Measurements from ENCODE around the gene RNF121. TPM values are rescaled to one million over a fixed set of nuclear protein-coding genes. Genes with fewer than 3 reads are reported as not detected.

RNF121 gene
- total and polyA plus RNA-seq, 2 of the 4 experiments (the other 2 are of a cell fraction): 43.4 to 88.7 TPM

- ATAC-seq (ENCODE audit: low read depth): no peak
- peak overlapping the region; percentile 100 for H2AK9ac ChIP-seq (replicated peaks; ENCODE audit: low read depth, low read length, poor library complexity)
- H4K5ac ChIP-seq (ENCODE audit: low read depth, low read length): peak overlapping the region; percentile 95
- peak overlapping the region; percentile 97 for H3K23ac ChIP-seq (ENCODE audit: low read depth, low read length)
- H3K27me3 ChIP-seq (ENCODE audit: control insufficient read depth, insufficient read depth, low read length): no peaks in the 10 kb centered on the region
- peaks cover 18% of the 10 kb centered on the region for H3K9me1 ChIP-seq (ENCODE audit: insufficient read depth, low read length)
- peak overlapping the region; percentile 87; the same call in 1 of the 2 replicates for H2BK120ac ChIP-seq (ENCODE audit: low read depth, low read length)
- peak overlapping the region; percentile 95 for H3K27ac ChIP-seq (ENCODE audit: insufficient read depth, low read length)
- H3K4ac ChIP-seq (ENCODE audit: low read depth, low read length): peak overlapping the region; percentile 96
- POLR2A ChIA-PET (ENCODE audit: unreplicated experiment): interaction anchor here (1.3 to 1.7 kb wide), 2 partner anchors 14 to 61 kb away, joined by 3 to 6 read pairs; no protein-coding TSS in a partner anchor
- peak overlapping the region; percentile 99 for H3K9ac ChIP-seq (ENCODE audit: low read depth, low read length)
- peak overlapping the region; percentile 25; the same call in 2 of the 3 replicates for H2BK15ac ChIP-seq (ENCODE audit: low read depth, low read length)
- WGBS, 2 experiments (ENCODE audit: extremely low coverage in 2 of 2, insufficient read length in 1 of 2): no CpG with 5 or more reads among the region's 6 CpGs
- no peaks in the 10 kb centered on the region for H3K9me3 ChIP-seq (ENCODE audit: control insufficient read depth, insufficient read depth, low read length)
- peak overlapping the region; percentile 100 for H4K8ac ChIP-seq (ENCODE audit: low read depth in 2 of 2, low read length in 2 of 2)
- CTCF ChIA-PET: interaction anchor here (1.0 to 4.0 kb wide), 4 partner anchors 15 to 392 kb away, joined by 3 to 12 read pairs (median 4); no protein-coding TSS in a partner anchor
- H3K4me1 ChIP-seq (ENCODE audit: control insufficient read depth, insufficient read depth, low read length): peaks cover 10% of the 10 kb centered on the region
- peak overlapping the region; percentile 98 for H3K56ac ChIP-seq (ENCODE audit: extremely low read depth, insufficient read depth, low read length)
- peak overlapping the region; percentile 93 for H3K18ac ChIP-seq (ENCODE audit: low read depth, low read length)
- no TSS peak for BruUV-seq (replicated peaks)
- peaks cover 7 to 88% of the 10 kb centered on the region in 2 experiments for H3K79me1 ChIP-seq (ENCODE audit: low read depth in 1 of 2, low read length in 2 of 2)
- dilution Hi-C loops (cut with HindIII; ENCODE audit: low sequenced_read_pairs, unreplicated experiment): no loop called here
- no peak overlapping the region for H2BK20ac ChIP-seq (ENCODE audit: low read depth, low read length)
- H3K4me2 ChIP-seq (ENCODE audit: low read depth, low read length): peak overlapping the region; percentile 84
- H3K14ac ChIP-seq (replicated peaks; ENCODE audit: low read depth, low read length): peak overlapping the region; percentile 97
- intact Hi-C loops (cut with micrococcal nuclease): no loop called here
- peaks cover 5% of the 10 kb centered on the region; the same call in 1 of the 2 replicates for H3K36me3 ChIP-seq (ENCODE audit: control insufficient read depth, insufficient read depth, low read length)
- H3K4me3 ChIP-seq (ENCODE audit: insufficient read depth, low read depth, low read length): peak overlapping the region; percentile 76
- peak overlapping the region; percentile 98 for H4K91ac ChIP-seq (ENCODE audit: insufficient read depth, low read depth, low read length)
- DNase-seq: no peak
- H2AK5ac ChIP-seq (ENCODE audit: low read depth, low read length): peak overlapping the region; percentile 100
- in situ Hi-C loops (cut with MboI; ENCODE audit: low sequenced_read_pairs): loop anchor here (5.0 kb wide), 1 partner anchor 37 kb away; no protein-coding TSS in a partner anchor
- H2AFZ ChIP-seq (replicated peaks; ENCODE audit: low read length, poor library complexity): peak overlapping the region; percentile 93
- H4K20me1 ChIP-seq (ENCODE audit: insufficient read depth, low read length): peaks cover 30% of the 10 kb centered on the region
- H2BK5ac ChIP-seq (ENCODE audit: low read depth, low read length, poor library complexity, severe bottlenecking): peak overlapping the region; percentile 96
- TF ChIP-seq CTCF (conservative IDR thresholded peaks at IDR 0.05; ENCODE audit: low read depth, low read length) (no peak), RCOR1 (IDR thresholded peaks at IDR 0.05; ENCODE audit: insufficient replicate concordance, low read length) (no peak), POLR2A (IDR thresholded peaks at IDR 0.05; ENCODE audit: low read depth, low read length) (no peak), RAD21 (IDR thresholded peaks at IDR 0.05; ENCODE audit: low read length) (no peak), CHD1 (IDR thresholded peaks at IDR 0.05; ENCODE audit: low read depth, low read length) (no peak), MXI1 (IDR thresholded peaks at IDR 0.05; ENCODE audit: borderline replicate concordance, low read depth, low read length) (no peak), ELK1 (IDR thresholded peaks at IDR 0.05; ENCODE audit: borderline replicate concordance, low read depth, low read length) (no peak), MAFK (IDR thresholded peaks at IDR 0.05; ENCODE audit: low read depth, low read length) (no peak), BHLHE40 (IDR thresholded peaks at IDR 0.05; ENCODE audit: low read depth, low read length) (no peak), RFX5 (IDR thresholded peaks at IDR 0.05; ENCODE audit: low read depth, low read length) (no peak), USF2 (IDR thresholded peaks at IDR 0.05; ENCODE audit: low read depth, low read length) (no peak), SMC3 (IDR thresholded peaks at IDR 0.05; ENCODE audit: low read depth, low read length) (no peak), CEBPB (IDR thresholded peaks at IDR 0.05; ENCODE audit: low read depth, low read length) (no peak), FOS (IDR thresholded peaks at IDR 0.05; ENCODE audit: low read depth, low read length) (no peak), MAZ (IDR thresholded peaks at IDR 0.05; ENCODE audit: borderline replicate concordance, low read depth, low read length) (no peak)
These were observed 111.1 kb downstream of the RNF121 start for GRCh38 chr11:72039856-72040401.
